Parathyroid adenoma (tissue), 2 donors: Measurements from ENCODE around the gene C16orf86.

ENCODE experiments used
- H2AFZ ChIP-seq: fragments of 300-600 bp; sonication (generic); one replicate; pipeline ENCODE4 v1.7.0; 2017; ENCODE audit warnings: antibody characterized with exemption, mild to moderate bottlenecking
- H3K27ac ChIP-seq: fragments of 300-600 bp; sonication (generic); one replicate; pipeline ENCODE4 v1.7.0; 2017
- H3K27me3 ChIP-seq: fragments of 300-600 bp; sonication (generic); one replicate; pipeline ENCODE4 v1.7.0; 2017; ENCODE audit warnings: low read length; ENCODE audit not compliant: control insufficient read depth, insufficient read depth
- H3K36me3 ChIP-seq: fragments of 300-600 bp; sonication (generic); one replicate; pipeline ENCODE4 v1.7.0; 2017; ENCODE audit warnings: low read length; ENCODE audit not compliant: control insufficient read depth, insufficient read depth
- H3K4me1 ChIP-seq: fragments of 300-600 bp; sonication (generic); one replicate; pipeline ENCODE4 v1.7.0; 2017; ENCODE audit warnings: control low read depth
- H3K4me2 ChIP-seq: fragments of 300-600 bp; sonication (generic); one replicate; pipeline ENCODE4 v1.7.0; 2017; ENCODE audit warnings: low read length
- H3K4me3 ChIP-seq: fragments of 300-600 bp; sonication (generic); one replicate; pipeline ENCODE4 v1.7.0; 2017; ENCODE audit warnings: low read depth, low read length
- H3K79me2 ChIP-seq: fragments of 300-600 bp; sonication (generic); one replicate; pipeline ENCODE4 v1.7.0; 2017; ENCODE audit warnings: control low read depth
- H3K9ac ChIP-seq: fragments of 300-600 bp; sonication (generic); one replicate; pipeline ENCODE4 v1.7.0; 2017; ENCODE audit warnings: mild to moderate bottlenecking
- H3K9me3 ChIP-seq: fragments of 300-600 bp; sonication (generic); one replicate; pipeline ENCODE4 v1.7.0; 2017; ENCODE audit warnings: low read length; ENCODE audit not compliant: control insufficient read depth
- TF ChIP-seq, protein P1 (sequence below): fragments of 300-600 bp; sonication (generic); IDR thresholded peaks from one replicate; pipeline ENCODE4 v1.7.0; 2017; ENCODE audit warnings: antibody characterized with exemption, mild to moderate bottlenecking
- donor health status: primary hyperparathyroidism.

C16orf86 gene

DNA sequence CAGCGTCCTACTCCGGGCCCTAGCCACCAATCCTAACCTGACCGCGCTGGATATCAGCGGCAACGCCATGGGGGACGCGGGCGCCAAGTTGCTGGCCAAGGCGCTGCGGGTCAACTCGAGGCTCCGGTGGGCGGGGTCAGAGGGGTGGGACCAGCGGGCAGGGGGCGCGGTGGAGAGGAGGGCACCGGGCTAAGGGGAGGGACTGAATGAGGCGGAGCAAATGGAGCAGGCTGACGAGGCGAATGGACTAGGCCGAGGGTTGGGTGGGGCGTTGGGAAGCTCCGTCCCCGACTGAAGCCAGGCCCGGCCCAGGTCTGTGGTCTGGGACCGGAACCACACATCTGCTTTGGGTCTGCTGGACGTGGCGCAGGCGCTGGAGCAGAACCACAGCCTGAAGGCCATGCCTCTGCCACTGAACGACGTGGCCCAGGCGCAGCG lies 17.1 kb upstream of the C16orf86 start:
- no peak overlapping the region for H3K4me2 ChIP-seq
- H3K4me1 ChIP-seq, result no peaks in the 10 kb centered on the region
- no peak overlapping the region for H3K27ac ChIP-seq
- H3K36me3 ChIP-seq, result no peaks in the 10 kb centered on the region
- TF ChIP-seq, protein P1, sequence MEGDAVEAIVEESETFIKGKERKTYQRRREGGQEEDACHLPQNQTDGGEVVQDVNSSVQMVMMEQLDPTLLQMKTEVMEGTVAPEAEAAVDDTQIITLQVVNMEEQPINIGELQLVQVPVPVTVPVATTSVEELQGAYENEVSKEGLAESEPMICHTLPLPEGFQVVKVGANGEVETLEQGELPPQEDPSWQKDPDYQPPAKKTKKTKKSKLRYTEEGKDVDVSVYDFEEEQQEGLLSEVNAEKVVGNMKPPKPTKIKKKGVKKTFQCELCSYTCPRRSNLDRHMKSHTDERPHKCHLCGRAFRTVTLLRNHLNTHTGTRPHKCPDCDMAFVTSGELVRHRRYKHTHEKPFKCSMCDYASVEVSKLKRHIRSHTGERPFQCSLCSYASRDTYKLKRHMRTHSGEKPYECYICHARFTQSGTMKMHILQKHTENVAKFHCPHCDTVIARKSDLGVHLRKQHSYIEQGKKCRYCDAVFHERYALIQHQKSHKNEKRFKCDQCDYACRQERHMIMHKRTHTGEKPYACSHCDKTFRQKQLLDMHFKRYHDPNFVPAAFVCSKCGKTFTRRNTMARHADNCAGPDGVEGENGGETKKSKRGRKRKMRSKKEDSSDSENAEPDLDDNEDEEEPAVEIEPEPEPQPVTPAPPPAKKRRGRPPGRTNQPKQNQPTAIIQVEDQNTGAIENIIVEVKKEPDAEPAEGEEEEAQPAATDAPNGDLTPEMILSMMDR, result no peak
- no peak overlapping the region for H3K9ac ChIP-seq
- no peaks in the 10 kb centered on the region for H3K79me2 ChIP-seq
- H2AFZ ChIP-seq, result peak overlapping the region; percentile 72
- H3K4me3 ChIP-seq, result no peak overlapping the region
- H3K27me3 ChIP-seq, result peaks cover 7% of the 10 kb centered on the region
- no peaks in the 10 kb centered on the region for H3K9me3 ChIP-seq

DNA sequence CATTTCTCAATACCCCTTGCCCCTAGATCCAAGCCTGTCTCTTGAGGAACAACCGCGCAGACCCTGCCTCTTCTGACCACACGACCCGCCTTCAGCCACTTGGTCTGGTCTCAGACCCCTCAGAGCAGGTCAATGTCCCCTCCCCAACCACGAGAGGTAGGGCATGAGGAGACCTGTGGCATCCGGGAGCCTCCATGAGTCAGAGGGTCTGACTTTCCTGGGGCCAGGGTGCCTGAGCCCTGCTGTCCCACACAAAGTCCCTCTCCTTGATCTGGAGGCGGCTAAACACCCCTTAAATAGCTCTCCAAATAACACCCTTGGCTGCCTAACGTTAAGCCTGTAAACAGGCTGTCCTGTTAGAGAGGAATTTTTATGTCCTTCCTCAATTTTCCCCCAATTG lies 16.6 kb upstream of the C16orf86 start:
- Histone ChIP-seq H3K27ac (no peak overlapping the region), H3K9me3 (no peaks in the 10 kb centered on the region), H2AFZ (no peak overlapping the region), H3K36me3 (no peaks in the 10 kb centered on the region), H3K4me2 (no peak overlapping the region), H3K4me1 (no peaks in the 10 kb centered on the region), H3K27me3 (peaks cover 7% of the 10 kb centered on the region), H3K9ac (no peak overlapping the region), H3K79me2 (no peaks in the 10 kb centered on the region), H3K4me3 (no peak overlapping the region)
- TF ChIP-seq, protein P1, result no peak

DNA sequence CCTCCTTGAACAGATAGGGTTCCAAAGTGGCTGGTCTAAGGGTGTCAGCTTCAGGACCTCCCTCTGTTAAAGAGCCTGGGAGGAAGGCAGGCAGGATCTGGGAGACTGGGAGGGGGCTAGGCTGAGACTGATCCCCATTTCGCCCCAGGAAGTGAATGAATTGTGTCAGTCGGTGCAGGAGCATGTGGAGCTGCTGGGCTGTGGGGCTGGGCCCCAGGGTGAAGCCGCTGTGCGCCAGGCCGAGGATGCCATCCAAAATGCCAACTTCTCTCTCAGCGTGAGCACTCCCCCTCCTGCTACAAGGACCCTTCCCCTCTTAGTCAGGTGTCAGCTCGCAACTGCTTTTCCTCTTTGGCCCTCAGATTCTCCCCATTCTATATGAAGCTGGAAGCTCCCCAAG lies 15.6 kb upstream of the C16orf86 start:
- Histone ChIP-seq H3K27me3 (peaks cover 7% of the 10 kb centered on the region), H2AFZ (no peak overlapping the region), H3K27ac (no peak overlapping the region), H3K4me3 (no peak overlapping the region), H3K9ac (no peak overlapping the region), H3K79me2 (no peaks in the 10 kb centered on the region), H3K4me2 (no peak overlapping the region), H3K4me1 (no peaks in the 10 kb centered on the region), H3K36me3 (no peaks in the 10 kb centered on the region), H3K9me3 (no peaks in the 10 kb centered on the region)
- TF ChIP-seq, protein P1, result no peak

DNA sequence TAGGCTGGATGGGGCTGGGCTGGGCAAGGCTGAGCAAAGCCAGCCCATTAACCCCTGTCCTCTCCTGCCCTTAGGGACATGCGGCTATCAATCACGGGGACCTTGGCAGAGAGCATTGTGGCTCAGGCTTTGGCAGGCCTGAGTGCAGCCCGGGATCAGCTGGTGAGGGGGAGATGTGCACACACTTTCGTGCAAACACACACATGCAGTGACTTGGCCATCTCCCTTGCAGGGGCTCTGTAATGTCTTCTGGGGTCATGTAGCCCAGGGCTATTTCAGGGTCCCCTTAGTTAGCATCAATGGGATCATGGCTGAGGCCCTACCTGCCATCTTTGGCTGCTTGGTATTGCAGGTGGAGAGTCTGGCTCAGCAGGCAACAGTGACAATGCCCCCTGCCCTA lies 14.8 kb upstream of the C16orf86 start:
- H2AFZ ChIP-seq, result no peak overlapping the region
- no peak overlapping the region for H3K9ac ChIP-seq
- H3K4me3 ChIP-seq, result no peak overlapping the region
- H3K9me3 ChIP-seq, result no peaks in the 10 kb centered on the region
- H3K27ac ChIP-seq, result no peak overlapping the region
- no peaks in the 10 kb centered on the region for H3K79me2 ChIP-seq
- H3K4me1 ChIP-seq, result no peaks in the 10 kb centered on the region
- TF ChIP-seq, protein P1, result no peak
- H3K36me3 ChIP-seq, result no peaks in the 10 kb centered on the region
- H3K27me3 ChIP-seq, result peaks cover 7% of the 10 kb centered on the region
- no peak overlapping the region for H3K4me2 ChIP-seq

DNA sequence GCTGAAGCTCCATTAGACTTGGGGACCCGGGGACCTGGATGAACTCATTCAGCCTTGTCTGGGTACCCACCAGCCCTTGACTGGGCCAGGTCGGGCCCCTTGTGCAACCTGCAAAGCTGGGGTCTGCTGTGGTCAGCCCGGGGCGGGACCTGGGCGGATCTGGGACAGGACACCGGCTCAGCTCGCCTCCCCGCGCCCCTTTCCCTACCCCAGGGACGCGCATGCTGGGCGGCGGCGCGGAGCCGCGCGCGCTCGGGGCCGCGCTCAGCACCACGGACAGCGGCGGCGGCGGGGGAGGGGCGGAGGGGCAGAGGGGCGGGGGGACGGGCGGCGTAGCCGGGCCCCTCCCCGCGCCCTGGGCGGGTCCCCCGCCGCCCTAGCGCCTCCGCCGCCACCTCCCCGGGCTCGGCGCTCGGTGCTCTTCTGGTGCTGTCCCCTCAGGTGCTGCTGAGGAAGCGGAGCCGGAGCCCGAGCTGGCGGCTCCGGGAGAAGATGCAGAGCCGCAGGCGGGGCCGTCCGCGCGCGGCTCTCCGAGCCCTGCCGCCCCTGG lies 14.0 kb upstream of the C16orf86 start:
- peaks cover 7% of the 10 kb centered on the region for H3K27me3 ChIP-seq
- TF ChIP-seq, protein P1, result no peak
- no peak overlapping the region for H3K4me2 ChIP-seq
- H3K9me3 ChIP-seq, result no peaks in the 10 kb centered on the region
- no peak overlapping the region for H2AFZ ChIP-seq
- no peak overlapping the region for H3K27ac ChIP-seq
- no peak overlapping the region for H3K9ac ChIP-seq
- H3K36me3 ChIP-seq, result no peaks in the 10 kb centered on the region
- no peaks in the 10 kb centered on the region for H3K4me1 ChIP-seq
- H3K4me3 ChIP-seq, result no peak overlapping the region
- no peaks in the 10 kb centered on the region for H3K79me2 ChIP-seq
